ENCODE data around the gene SULT4A1. TPM values are rescaled to one million over a fixed set of nuclear protein-coding genes. Genes with fewer than 3 reads are reported as not detected.
A peak's percentile ranks its signal among the peaks of the same experiment; 100 is the strongest.

Gene SULT4A1
- total RNA-seq, 4 donors from 2014 or later, result 1.3 TPM; not detected in 3

DNA sequence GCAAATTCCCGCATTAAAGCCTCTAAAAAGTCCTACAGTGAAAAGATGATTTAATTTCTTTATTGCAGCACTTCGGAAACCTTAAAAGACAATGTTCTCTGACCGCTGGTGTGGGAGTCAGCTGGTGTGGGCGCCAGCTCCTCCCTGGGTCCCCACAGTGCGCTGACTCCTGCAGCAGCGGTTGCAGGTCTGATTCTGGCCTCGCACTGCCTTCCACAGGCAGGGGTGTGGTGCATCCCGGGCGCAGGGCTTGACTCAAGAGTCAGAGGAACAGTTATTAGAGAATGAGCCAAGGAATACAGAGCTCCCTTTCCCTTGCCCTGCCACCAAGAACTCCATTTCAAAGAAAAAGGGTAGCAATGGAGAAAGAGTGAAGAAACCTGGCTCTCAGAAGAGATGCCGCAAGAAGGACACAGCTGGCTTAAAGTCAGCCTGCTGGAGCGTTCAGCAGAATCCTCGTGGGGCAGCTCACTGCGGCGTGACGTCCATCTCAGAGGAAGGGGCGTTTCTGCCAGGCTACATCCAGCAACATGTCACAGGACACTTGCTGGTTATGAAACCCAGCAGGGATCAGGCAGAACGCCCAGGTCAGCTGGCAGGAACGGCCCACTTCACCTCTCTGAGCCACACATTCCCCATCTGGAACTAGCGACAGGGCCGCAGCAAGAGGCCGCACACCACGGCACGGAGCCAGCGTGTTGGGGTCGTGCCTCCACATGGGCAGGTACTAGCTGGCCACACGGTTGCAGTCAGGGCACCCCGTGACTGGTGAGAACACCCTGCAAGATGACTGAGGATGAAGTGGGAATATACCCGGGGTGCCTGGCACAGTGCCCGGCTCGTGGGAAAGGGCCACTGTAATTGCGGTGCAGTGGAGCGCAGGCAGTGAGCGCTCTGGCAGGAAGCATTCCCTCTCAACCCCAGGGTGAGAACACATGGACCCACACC, 32.1 kb downstream of the SULT4A1 start:
- 60 to 65% methylated on average over 30 to 33 of the region's 33 CpGs for WGBS, 2 donors
- Histone ChIP-seq H3K27ac (peak overlapping the region; percentile 64 to 81 (median 72)), H3K36me3 (no peaks in the 10 kb centered on the region), H3K4me3 (no peak overlapping the region), H3K9me3 (no peaks in the 10 kb centered on the region), H3K4me1 (peaks cover 0 to 30% (median 7%) of the 10 kb centered on the region in 4 donors), H3K27me3 (no peaks in the 10 kb centered on the region)
- TF ChIP-seq EP300 (IDR thresholded peaks at IDR 0.05) (peak; percentile 12 to 81), POLR2A (IDR thresholded peaks at IDR 0.05) (no peak)
- DNase-seq (ENCODE audit: low spot score in 2 of 2), result peak; percentile 70 to 79

DNA sequence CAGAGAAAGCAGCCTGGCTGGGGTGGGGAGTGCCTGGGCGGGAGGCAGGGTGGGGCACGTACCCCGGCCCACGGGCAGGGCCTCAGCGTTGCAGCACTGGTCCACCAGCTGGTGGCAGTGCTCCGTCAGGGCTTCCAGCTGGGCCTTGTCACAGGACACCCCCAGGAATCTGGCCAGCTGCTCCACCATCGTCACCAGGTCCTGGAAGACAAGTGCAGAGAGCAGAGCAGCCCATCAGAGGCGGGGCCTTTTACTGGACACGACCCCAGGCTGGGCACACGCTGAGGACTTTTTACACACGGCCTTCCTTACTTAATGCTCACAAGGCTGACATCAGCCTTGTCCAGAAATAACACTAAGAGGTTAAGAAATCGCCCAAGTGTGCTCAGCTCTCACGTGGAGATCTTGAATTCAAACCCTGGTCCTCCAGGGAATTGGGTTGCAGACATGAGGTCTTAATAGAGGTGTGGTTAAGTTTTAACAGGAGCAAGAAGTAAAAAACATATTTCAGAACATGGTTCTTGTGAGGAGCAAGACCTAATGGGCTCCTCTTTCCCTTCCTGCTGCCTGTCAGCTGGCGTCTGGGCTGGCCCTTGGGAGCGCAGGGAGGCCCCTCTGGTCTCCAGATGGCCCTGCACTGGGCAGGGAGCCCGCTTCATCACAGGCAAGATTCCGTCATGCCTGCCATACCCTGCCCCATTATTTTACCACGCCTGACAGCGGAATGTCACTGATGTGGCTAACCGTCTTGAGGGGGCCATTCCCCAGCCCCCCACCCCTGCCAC, 33.1 kb downstream of the SULT4A1 start:
- Histone ChIP-seq H3K36me3 (no peaks in the 10 kb centered on the region), H3K27ac (peak overlapping the region; percentile 64 to 81 (median 72)), H3K9me3 (no peaks in the 10 kb centered on the region), H3K27me3 (no peaks in the 10 kb centered on the region), H3K4me1 (peaks cover 0 to 30% (median 7%) of the 10 kb centered on the region in 4 donors), H3K4me3 (no peak overlapping the region)
- peak; percentile 65 to 69 for DNase-seq (ENCODE audit: low spot score in 2 of 2)
- WGBS, 2 donors, result 51 to 54% methylated on average over 18 to 20 of the region's 20 CpGs
- no peak for TF ChIP-seq POLR2A (IDR thresholded peaks at IDR 0.05)
- TF ChIP-seq EP300 (IDR thresholded peaks at IDR 0.05), result peak; percentile 64 to 82
- TF ChIP-seq, protein P1, sequence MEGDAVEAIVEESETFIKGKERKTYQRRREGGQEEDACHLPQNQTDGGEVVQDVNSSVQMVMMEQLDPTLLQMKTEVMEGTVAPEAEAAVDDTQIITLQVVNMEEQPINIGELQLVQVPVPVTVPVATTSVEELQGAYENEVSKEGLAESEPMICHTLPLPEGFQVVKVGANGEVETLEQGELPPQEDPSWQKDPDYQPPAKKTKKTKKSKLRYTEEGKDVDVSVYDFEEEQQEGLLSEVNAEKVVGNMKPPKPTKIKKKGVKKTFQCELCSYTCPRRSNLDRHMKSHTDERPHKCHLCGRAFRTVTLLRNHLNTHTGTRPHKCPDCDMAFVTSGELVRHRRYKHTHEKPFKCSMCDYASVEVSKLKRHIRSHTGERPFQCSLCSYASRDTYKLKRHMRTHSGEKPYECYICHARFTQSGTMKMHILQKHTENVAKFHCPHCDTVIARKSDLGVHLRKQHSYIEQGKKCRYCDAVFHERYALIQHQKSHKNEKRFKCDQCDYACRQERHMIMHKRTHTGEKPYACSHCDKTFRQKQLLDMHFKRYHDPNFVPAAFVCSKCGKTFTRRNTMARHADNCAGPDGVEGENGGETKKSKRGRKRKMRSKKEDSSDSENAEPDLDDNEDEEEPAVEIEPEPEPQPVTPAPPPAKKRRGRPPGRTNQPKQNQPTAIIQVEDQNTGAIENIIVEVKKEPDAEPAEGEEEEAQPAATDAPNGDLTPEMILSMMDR (IDR thresholded peaks at IDR 0.05), result peak in 1 of 5 experiments; percentile 16

DNA sequence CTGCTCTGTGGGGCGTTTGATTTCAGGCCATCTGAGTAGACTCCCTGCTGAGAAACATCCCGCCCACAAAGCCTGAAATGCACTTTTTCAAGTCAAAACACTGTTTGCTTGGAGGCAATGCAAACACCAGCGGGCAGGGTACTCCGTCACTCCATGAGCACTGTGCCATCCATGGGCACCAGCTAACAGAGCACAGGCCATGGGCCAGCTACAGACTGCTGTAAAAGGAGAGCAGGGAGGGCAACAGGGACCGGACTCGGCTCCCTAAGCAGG, 33.7 kb downstream of the SULT4A1 start:
- peaks cover 0 to 5% of the 10 kb centered on the region in 2 donors for H3K27me3 ChIP-seq
- no peak overlapping the region for H3K4me3 ChIP-seq
- no peaks in the 10 kb centered on the region for H3K36me3 ChIP-seq
- H3K4me1 ChIP-seq, result peaks cover 0 to 30% (median 7%) of the 10 kb centered on the region in 4 donors
- no peak for DNase-seq (ENCODE audit: low spot score in 2 of 2)
- 74 to 77% methylated on average over 6 of the region's 6 CpGs for WGBS, 2 donors
- peak overlapping the region in 3 of 4 donors; percentile 32 to 81 (median 67) for H3K27ac ChIP-seq
- TF ChIP-seq POLR2A (IDR thresholded peaks at IDR 0.05), result no peak
- TF ChIP-seq, protein P1 (IDR thresholded peaks at IDR 0.05), result no peak
- TF ChIP-seq EP300 (IDR thresholded peaks at IDR 0.05), result no peak
- no peaks in the 10 kb centered on the region for H3K9me3 ChIP-seq

DNA sequence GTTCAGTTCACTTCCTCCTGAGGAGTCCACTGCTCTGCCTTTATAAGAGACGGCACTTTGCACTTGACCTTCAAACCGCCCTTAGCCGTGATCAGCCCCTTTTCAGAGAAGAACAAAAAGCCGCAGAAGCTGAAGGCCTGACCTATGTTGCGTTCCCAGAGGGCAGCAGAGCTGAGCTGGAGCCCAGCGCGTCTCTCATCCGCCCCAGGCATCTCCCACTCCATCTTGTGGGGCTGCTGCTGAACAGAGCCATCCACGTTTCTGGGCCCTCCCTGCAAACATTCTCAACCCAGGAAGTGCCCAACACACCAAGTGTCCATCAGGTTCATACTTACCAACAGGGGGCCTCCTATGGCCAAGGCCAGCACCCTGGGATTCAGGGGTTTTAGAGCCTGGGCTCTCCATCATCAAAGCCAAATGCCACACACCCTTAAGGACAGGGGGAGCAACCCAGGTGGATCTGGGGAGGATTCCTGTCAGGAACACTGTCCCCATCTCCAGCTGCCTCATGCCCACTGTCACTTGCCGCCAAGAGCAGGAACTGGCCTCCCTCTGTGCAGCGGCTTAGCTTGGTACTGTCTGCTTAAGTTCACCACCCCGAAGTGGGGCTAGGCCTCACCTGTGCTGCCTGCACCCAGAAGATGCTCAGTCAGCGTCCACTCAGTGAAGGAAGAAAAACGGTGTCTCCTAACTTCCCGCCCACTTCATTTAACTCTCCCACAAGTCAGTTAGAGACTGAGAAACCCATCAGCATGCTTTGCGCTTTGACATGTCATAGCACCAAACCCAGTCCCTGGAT, 34.2 kb downstream of the SULT4A1 start:
- no peak for DNase-seq (ENCODE audit: low spot score in 2 of 2)
- no peak overlapping the region for H3K4me3 ChIP-seq
- TF ChIP-seq EP300 (IDR thresholded peaks at IDR 0.05) (no peak), POLR2A (IDR thresholded peaks at IDR 0.05) (no peak)
- TF ChIP-seq, protein P1 (IDR thresholded peaks at IDR 0.05), result no peak
- peaks cover 0 to 10% of the 10 kb centered on the region in 2 donors for H3K27me3 ChIP-seq
- 70 to 72% methylated on average over 11 to 16 of the region's 16 CpGs for WGBS, 2 donors
- H3K9me3 ChIP-seq, result no peaks in the 10 kb centered on the region
- peaks cover 0 to 30% (median 7%) of the 10 kb centered on the region in 4 donors for H3K4me1 ChIP-seq
- no peaks in the 10 kb centered on the region for H3K36me3 ChIP-seq
- peak overlapping the region in 1 of 4 donors; percentile 81 for H3K27ac ChIP-seq
